ENCODE results near the gene SPNS2. TPM values are rescaled to one million over a fixed set of nuclear protein-coding genes. Genes with fewer than 3 reads are reported as not detected.

Gene SPNS2
- total and polyA plus RNA-seq, 2 of the 8 experiments (the other 6 are each of a cell fraction or from before 2014, with no cell fraction given), result 1.2 to 1.5 TPM

DNA sequence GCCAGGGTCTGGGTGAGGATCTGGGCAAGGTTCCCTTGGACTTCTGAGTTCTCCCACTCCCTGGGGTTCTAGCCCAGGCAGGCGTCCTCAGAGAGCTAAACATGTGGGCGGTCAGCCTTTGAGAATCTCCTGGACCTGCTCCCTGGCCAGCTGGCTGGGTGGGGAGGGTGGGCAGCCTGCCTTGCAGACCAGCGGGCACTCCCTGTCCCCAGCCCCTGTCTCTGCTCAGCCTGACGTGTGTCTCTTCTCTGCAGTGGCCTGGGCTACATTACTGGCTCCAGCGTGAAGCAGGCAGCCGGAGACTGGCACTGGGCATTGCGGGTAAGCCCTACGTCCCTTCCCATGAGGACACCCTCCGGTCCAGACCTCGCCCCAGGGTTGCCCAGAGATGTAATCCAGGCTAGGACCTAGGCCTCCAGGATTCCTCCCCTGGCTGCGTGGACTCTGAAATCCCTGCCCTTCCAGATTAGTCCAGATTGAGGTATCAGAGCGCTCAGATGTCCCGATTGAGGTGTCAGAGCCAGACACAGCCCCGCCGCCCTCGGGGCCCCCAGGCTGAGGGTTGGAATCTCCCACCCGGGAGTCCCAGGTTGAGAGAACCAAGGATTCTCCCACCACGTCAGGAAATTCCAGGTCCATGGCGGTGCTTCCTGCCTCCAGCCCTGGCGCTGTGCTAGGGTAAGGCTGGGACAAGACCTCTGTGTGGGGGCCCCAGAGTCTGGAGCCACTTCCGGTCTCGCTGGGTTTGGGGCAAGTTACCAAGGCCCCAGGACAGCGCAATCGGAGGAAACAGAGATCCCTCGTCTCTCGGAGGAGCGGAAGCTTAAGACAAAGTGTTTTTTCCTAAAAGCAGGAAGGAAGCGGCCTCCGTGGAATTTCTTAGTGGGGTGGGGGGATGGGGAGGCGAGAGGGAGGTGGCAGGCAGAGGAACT, 32.4 kb downstream of the SPNS2 start (continued):
- TF ChIP-seq, protein P1, sequence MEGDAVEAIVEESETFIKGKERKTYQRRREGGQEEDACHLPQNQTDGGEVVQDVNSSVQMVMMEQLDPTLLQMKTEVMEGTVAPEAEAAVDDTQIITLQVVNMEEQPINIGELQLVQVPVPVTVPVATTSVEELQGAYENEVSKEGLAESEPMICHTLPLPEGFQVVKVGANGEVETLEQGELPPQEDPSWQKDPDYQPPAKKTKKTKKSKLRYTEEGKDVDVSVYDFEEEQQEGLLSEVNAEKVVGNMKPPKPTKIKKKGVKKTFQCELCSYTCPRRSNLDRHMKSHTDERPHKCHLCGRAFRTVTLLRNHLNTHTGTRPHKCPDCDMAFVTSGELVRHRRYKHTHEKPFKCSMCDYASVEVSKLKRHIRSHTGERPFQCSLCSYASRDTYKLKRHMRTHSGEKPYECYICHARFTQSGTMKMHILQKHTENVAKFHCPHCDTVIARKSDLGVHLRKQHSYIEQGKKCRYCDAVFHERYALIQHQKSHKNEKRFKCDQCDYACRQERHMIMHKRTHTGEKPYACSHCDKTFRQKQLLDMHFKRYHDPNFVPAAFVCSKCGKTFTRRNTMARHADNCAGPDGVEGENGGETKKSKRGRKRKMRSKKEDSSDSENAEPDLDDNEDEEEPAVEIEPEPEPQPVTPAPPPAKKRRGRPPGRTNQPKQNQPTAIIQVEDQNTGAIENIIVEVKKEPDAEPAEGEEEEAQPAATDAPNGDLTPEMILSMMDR (IDR thresholded peaks at IDR 0.05; ENCODE audit: control extremely low read depth in 1 of 3, insufficient read depth in 1 of 3, low read depth in 1 of 3, low read length in 3 of 3), result no peak
- TF ChIP-seq SIX5 (IDR thresholded peaks at IDR 0.05; ENCODE audit: low read depth, low read length) (no peak), CTBP2 (IDR thresholded peaks at IDR 0.05; ENCODE audit: borderline replicate concordance, insufficient read depth, insufficient read length, low read length) (no peak), YY1 (IDR thresholded peaks at IDR 0.05; ENCODE audit: low read depth, low read length) (no peak), RXRA (IDR thresholded peaks at IDR 0.05; ENCODE audit: insufficient read depth, low read depth, low read length) (no peak), KDM5A (IDR thresholded peaks at IDR 0.05; ENCODE audit: low read length) (no peak), EZH2 (IDR thresholded peaks at IDR 0.05; ENCODE audit: low read depth, low read length, severe bottlenecking) (no peak)
